Measurements from ENCODE around the gene DNAJC15.

DNAJC15 gene

GRCh38 chr13:43009506-43009905 is 13.9 kb upstream of the DNAJC15 start:
- TF ChIP-seq SIN3A (IDR thresholded peaks at IDR 0.05; ENCODE audit: borderline replicate concordance, insufficient read depth, low read length) = no peak
- TF ChIP-seq TAF1 (IDR thresholded peaks at IDR 0.05; ENCODE audit: borderline replicate concordance, insufficient read depth, low read length) = no peak
- TF ChIP-seq, protein P1, sequence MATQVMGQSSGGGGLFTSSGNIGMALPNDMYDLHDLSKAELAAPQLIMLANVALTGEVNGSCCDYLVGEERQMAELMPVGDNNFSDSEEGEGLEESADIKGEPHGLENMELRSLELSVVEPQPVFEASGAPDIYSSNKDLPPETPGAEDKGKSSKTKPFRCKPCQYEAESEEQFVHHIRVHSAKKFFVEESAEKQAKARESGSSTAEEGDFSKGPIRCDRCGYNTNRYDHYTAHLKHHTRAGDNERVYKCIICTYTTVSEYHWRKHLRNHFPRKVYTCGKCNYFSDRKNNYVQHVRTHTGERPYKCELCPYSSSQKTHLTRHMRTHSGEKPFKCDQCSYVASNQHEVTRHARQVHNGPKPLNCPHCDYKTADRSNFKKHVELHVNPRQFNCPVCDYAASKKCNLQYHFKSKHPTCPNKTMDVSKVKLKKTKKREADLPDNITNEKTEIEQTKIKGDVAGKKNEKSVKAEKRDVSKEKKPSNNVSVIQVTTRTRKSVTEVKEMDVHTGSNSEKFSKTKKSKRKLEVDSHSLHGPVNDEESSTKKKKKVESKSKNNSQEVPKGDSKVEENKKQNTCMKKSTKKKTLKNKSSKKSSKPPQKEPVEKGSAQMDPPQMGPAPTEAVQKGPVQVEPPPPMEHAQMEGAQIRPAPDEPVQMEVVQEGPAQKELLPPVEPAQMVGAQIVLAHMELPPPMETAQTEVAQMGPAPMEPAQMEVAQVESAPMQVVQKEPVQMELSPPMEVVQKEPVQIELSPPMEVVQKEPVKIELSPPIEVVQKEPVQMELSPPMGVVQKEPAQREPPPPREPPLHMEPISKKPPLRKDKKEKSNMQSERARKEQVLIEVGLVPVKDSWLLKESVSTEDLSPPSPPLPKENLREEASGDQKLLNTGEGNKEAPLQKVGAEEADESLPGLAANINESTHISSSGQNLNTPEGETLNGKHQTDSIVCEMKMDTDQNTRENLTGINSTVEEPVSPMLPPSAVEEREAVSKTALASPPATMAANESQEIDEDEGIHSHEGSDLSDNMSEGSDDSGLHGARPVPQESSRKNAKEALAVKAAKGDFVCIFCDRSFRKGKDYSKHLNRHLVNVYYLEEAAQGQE (IDR thresholded peaks at IDR 0.05; ENCODE audit: insufficient read depth in 1 of 2, low read depth in 2 of 2, low read length in 2 of 2) = no peak
- no peak for TF ChIP-seq FOXP2 (optimal IDR thresholded peaks at IDR 0.05; ENCODE audit: borderline replicate concordance, extremely low read depth, extremely low read length, insufficient read depth)

GRCh38 chr13:43014162-43014561 is 9.2 kb upstream of the DNAJC15 start:
- TF ChIP-seq TAF1 (IDR thresholded peaks at IDR 0.05; ENCODE audit: borderline replicate concordance, insufficient read depth, low read length) (no peak), POLR2AphosphoS5 (IDR thresholded peaks at IDR 0.05; ENCODE audit: low read depth, low read length) (no peak), SIN3A (IDR thresholded peaks at IDR 0.05; ENCODE audit: borderline replicate concordance, insufficient read depth, low read length) (no peak), FOXP2 (optimal IDR thresholded peaks at IDR 0.05; ENCODE audit: borderline replicate concordance, extremely low read depth, extremely low read length, insufficient read depth) (no peak)
- TF ChIP-seq, protein P1 (IDR thresholded peaks at IDR 0.05; ENCODE audit: insufficient read depth in 1 of 2, low read depth in 2 of 2, low read length in 2 of 2) = no peak

- no peak for TF ChIP-seq SIN3A (IDR thresholded peaks at IDR 0.05; ENCODE audit: borderline replicate concordance, insufficient read depth, low read length)
- TF ChIP-seq, protein P1 (IDR thresholded peaks at IDR 0.05; ENCODE audit: insufficient read depth in 1 of 2, low read depth in 2 of 2, low read length in 2 of 2) = no peak
- no peak for TF ChIP-seq FOXP2 (optimal IDR thresholded peaks at IDR 0.05; ENCODE audit: borderline replicate concordance, extremely low read depth, extremely low read length, insufficient read depth)
- TF ChIP-seq TAF1 (IDR thresholded peaks at IDR 0.05; ENCODE audit: borderline replicate concordance, insufficient read depth, low read length) = no peak
These were observed 7.2 kb upstream of the DNAJC15 start for GRCh38 chr13:43016226-43016625.

DNA sequence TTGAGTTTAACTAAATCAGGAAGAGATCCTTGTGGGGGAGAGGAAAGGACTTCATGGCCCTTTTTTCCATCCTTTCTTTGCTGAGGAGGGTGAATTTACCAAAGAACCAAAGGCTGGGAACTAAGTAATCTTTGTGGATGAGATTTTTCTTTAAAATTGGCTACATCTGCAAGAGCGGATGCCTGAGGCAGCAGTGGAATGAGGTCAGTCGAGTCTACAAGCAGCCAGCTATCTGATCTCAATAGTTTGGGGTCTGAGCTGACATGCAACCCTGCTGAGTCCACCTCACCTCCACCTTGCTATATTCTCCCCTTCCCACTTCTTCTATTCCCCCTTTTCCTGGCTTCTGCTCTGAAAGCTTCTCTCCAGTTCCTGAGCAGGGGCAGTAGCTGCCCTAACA is 3.6 kb upstream of the DNAJC15 start:
- TF ChIP-seq, protein P1 (IDR thresholded peaks at IDR 0.05; ENCODE audit: insufficient read depth in 1 of 2, low read depth in 2 of 2, low read length in 2 of 2) = no peak
- TF ChIP-seq TAF1 (IDR thresholded peaks at IDR 0.05; ENCODE audit: borderline replicate concordance, insufficient read depth, low read length) (no peak), FOXP2 (optimal IDR thresholded peaks at IDR 0.05; ENCODE audit: borderline replicate concordance, extremely low read depth, extremely low read length, insufficient read depth) (no peak), POLR2AphosphoS5 (IDR thresholded peaks at IDR 0.05; ENCODE audit: low read depth, low read length) (no peak), SIN3A (IDR thresholded peaks at IDR 0.05; ENCODE audit: borderline replicate concordance, insufficient read depth, low read length) (no peak)

GRCh38 chr13:43020794-43021193 is 2.6 kb upstream of the DNAJC15 start:
- no peak for TF ChIP-seq FOXP2 (optimal IDR thresholded peaks at IDR 0.05; ENCODE audit: borderline replicate concordance, extremely low read depth, extremely low read length, insufficient read depth)
- TF ChIP-seq TAF1 (IDR thresholded peaks at IDR 0.05; ENCODE audit: borderline replicate concordance, insufficient read depth, low read length) = no peak
- TF ChIP-seq, protein P1 (IDR thresholded peaks at IDR 0.05; ENCODE audit: insufficient read depth in 1 of 2, low read depth in 2 of 2, low read length in 2 of 2) = no peak
- no peak for TF ChIP-seq POLR2AphosphoS5 (IDR thresholded peaks at IDR 0.05; ENCODE audit: low read depth, low read length)
- no peak for TF ChIP-seq SIN3A (IDR thresholded peaks at IDR 0.05; ENCODE audit: borderline replicate concordance, insufficient read depth, low read length)
